GM19395 (cell line): ENCODE results near the gene AGT.

Source experiments
- ATAC-seq: cut with Tn5 transposase; IDR thresholded peaks from one replicate; pipeline ENCODE4 v1.9.1; 2021; ENCODE audit warnings: mild to moderate bottlenecking, moderate library complexity; ENCODE audit not compliant: unreplicated experiment

Gene AGT

DNA sequence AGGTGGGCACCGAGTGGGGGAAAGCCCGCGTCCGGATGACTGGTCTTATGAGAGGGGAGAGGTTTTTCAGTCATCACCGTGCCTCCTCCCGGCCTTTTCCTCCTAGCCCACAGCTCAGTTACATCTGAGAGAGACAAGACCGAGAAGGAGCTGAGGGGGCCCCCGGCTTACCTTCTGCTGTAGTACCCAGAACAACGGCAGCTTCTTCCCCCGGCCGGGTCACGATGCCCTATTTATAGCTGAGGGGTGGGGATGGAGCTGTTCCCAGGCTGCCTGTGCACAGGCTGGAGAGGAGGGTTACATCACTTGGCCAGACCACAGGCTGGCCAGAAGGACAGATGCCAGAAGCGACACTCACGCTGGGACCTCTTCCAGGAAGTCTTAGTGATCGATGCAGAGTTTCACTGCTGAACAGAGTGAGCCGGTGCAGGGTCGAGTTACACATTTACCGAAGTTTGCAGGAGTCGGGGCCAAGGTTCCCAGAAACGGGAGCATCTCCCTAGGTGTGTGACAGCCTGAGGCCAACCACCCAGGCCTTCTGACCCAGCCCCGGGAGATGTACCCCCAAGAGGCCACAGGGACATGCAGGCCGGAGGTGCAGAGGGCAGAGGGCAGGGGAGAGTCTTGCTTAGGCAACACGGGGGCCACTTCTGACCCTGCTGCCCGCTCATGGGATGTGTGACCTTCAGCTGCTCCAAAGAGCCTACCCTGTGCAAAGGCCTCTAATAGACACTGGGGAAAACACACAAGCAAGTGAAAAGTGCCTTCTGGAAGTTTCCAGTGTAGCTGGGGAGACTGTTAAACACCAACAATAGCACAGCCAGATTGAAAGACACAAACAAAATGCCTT is at the start of gene AGT:
TSS of gene AGT (minus strand) at position 208 of the 850 bp plus-strand sequence. CDS start 3,299 bp downstream, outside the sequence.
- ATAC-seq = no peak

DNA sequence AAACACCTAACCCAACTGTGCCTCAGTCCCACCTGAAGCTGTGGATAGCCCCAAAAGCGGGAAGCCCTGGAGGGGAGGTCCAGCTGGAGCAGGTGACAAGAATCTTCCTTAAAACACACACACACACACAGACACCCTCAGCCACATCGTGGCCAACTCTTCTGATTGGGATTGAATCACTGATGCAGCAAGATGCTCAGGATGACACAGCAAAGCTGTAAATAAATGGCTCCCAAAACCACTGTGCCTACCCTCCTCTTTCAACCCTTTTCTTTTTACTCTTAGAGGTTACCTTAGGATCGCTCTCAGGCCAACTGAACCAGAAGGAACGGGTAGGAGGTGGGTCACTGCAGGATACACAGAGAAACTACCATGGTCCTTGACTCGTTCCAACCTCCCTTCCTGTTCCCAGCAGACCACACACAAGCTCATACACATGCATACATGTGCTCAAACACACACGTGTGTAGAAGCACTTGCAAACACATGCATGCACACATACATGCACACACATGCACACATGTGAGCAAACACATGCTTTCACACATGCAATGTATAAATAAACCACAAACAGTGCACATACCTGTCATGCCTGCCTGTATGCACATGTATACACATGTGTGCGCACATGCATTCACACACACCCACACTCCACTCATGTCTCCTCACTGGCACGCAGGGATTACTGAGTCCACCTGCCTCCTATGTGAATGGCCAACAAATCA is 47.7 kb upstream of the AGT start:
- ATAC-seq = no peak

DNA sequence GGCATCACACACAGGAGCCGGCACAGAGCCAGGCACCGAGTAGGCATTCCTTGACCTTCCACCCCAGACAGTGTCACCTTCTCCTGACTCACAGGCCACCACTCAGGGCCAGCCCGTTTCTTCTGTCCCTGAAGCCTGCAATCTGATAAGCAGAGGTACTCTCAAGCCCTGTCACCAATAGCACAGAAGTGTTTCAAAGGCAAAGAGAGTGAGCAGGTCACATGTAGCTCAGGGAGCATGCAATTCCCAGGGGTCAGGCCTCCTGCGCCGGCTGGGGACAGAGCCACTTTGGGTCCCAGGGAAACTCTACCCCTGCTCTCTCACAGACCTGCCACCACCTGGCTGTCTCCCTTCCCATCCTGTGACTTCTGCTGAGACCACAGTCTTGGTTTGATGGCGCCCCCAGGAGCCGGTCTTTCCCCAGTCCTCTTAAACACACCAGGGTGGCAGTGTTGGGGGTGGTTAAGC is 46.5 kb upstream of the AGT start:
- ATAC-seq = no peak

- ATAC-seq = no peak
Measured at GRCh38 chr1:230759369-230760065, 45.6 kb upstream of the AGT start.

- no peak for ATAC-seq
Measured at GRCh38 chr1:230758709-230759368, 44.9 kb upstream of the AGT start.

- ATAC-seq = no peak
Measured at GRCh38 chr1:230757856-230758708, 44.2 kb upstream of the AGT start.

DNA sequence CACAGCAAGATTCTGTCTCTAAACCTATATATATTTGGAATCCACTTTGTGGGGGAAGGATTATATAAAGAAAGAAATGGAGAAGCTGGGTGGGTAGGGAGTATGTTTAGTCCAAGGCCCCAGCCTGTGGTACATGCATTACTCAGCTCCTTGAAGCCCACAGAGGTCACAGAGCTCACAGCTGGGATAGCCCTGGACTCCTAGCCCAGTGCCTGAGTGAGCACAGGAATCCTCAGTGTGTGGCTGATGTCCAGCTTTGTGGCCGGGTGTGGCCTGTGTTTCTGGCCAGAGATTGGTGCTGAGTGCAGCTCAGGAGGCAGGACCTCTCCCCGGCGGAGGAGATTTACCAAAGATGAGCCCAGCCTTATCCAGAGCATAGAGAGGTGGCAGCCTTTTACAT is 40.9 kb upstream of the AGT start:
- no peak for ATAC-seq

DNA sequence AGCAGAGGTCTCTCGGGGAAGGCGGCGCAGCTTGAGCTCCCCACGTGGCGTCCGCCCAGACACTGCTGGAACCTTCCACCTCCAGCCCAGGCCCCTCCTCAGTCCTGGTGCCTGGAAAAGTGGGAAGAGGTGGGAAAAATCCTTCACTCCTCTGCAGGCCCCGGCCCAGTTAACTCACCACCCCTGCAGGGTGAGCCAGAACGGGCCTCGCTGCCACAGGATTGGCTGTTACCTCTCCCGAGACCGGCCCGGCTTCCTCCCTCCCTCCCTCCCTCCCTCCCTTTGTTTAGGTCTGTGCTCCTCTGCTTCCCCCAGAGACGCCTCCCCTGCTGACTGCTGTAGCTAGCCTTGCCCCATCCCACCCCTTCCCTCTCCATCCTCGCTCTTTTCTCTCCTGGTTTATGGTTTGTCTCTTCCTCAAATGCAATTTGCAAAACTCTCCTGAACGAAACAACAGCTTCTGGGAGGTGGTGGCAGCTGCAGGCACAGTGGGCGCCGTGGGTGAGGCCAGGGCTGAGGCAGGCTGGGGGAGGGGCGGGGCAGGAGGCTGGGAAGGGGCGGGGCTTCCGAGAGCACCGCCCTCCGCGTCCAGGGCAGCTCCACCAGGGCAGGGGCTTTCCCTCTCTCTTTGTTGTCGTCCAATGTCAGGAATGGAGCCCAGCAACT is 39.8 kb upstream of the AGT start:
- ATAC-seq = no peak

DNA sequence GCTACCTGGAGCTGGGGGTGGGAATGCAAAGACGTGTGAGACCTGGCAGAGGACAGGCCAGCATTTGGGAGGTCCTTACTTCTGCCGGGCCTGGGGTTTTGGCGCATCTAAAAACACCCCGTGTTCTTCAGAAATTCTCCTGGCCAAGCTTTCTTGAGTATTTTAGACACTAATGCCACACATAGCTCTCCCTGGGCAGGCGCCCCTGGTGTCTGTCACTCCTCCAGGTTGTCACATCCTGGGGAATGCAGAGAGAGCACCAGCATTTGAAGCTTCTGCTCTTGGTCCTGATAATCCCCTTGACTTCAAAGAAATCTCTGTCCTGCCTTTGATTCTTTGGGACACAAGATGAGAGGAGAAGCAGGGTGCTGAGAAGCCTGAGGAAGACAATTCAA is 39.3 kb upstream of the AGT start:
- ATAC-seq = no peak

DNA sequence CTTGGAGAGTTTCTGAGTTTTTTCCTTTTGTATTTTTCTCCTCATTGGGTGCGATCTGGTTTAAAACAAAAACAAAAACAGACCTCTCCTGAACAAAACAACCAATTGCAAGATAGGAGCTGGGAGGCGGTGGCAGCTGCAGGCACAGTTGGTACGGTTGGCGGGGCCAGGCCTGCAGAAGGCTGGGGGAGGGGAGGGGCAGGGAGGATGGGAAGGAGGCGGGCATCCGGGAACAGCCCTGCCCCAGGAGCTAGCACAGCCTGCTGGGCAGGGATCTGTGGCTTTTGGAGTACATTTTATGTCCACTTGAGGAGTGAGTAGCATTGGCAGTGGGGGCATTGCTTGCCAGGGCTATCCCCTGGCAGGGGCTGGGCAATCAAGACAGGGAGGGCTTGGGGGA is 38.5 kb upstream of the AGT start:
- ATAC-seq = no peak

DNA sequence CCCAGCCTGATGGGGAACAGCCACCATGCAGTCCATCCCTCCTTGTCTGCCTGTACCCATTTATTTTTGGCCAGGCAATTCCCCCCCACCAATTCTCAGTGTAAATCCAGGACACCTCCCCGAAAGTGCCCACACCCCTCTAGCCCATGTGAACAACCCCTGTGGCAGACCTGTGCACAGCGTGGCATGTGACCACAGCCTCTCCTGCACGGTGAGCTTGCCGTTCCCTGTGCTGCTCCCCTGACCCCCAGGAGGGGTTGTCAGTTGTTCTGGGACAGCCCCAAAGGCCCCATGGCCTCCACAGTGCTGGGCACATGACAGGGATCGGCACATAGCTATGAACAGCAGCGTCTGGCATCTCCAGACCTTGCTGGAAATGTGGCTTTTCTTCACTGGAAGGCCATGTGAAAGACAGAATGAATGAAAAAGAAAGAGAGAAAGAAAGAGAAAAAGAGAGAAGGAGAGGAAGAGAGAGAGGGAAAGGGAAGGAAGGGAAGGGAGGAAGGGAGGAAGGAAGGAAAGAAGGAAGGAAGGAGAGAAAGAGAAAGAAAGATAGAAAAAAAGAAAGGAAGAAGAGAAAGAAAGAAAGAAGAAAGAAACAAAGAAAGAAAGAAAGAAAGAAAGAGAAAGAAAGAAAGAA is 37.2 kb upstream of the AGT start:
- ATAC-seq = no peak

DNA sequence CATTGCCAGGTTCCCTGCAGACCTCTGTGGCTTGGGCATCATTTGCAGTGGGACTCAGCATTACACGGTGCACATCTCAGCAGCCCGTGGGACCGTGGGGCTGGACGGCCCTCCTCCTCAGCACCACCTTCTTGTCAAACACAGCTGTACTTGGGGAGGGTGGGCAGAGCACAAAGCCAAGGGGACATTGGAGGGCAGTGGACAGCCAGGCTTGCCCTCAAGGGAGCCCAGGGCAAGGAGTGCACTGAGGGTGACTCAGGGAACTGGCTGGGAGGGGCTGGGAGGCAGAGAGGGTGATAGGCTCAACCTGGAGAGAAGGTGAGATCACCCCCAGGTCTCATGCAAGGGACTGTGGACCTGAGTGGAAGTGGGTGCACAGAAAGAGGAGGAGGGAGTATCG is 36.7 kb upstream of the AGT start:
- ATAC-seq = no peak

GRCh38 chr1:230749635-230750034 is 35.7 kb upstream of the AGT start:
- no peak for ATAC-seq

DNA sequence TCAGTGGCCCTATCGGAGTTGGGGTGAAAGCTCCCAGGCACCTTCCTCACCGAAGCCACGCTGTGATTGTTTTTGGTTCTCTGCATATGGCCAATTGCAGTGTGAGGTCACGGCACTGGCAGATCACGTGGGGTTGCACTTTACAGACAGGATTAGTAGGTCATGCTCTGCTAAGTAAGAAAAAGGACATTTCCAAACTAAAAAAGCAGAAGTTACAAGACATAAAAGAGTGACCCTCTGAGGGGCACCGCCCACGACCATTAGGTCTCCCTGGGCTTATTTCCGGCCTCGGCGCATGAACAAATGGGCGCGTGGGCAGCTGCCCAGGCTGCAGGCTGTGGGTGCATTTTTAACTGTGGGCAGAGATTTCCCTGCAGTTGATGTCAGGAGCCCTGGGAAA is 35.2 kb upstream of the AGT start:
- ATAC-seq = no peak

GRCh38 chr1:230747890-230748800 is 34.2 kb upstream of the AGT start:
- ATAC-seq = no peak

DNA sequence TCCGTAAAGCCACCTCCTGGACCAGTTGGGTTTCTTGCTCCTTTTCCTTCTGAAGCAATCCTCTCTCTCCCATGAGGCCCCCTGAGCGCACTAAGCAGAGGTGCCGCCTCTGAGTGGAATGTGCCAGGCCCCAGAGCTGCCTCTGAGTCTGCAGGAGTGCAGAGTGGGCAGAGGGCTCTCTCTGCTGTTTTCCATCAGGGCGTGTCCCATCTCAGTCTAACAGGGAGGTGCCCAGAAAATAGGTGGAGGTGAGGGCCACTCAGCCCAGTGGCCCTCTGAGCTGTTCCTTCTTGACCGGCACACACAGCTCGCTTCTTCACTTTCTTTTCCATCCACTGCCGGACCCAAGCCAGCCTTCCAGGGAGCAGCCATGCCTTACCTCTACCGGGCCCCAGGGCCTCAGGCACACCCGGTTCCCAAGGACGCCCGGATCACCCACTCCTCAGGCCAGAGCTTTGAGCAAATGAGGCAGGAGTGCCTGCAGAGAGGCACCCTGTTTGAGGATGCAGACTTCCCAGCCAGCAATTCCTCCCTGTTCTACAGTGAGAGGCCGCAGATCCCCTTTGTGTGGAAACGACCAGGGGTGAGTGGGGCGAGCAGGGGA is 33.3 kb upstream of the AGT start, which contains the start of gene CAPN9:
TSS of gene CAPN9 (plus strand) at position 262 of the 604 bp plus-strand sequence. CDS start at position 371, 109 bp downstream.
- ATAC-seq = no peak

DNA sequence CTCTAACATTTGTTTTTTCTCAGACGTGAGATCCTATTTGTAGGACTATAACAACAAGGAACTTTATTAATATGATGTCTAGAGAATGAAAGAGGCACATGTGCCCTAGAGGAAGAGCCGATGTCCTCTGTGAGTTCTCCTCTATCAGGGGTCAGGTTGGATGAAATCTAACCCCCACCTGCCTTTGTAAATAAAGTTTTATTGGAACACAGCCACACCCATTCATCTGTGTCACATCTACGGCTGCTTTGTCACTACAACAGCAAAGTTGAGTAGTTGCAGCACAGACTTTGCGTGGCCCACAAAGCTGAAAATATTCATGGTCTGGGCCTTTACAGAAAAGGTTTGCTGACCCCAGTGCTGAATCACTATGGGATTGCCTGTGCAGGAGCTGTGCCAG is 32.7 kb upstream of the AGT start:
- ATAC-seq = no peak
